Endothelial cell of coronary artery (primary cell): ENCODE results near the gene MRPL47. TPM values are rescaled to one million over a fixed set of nuclear protein-coding genes. Genes with fewer than 3 reads are reported as not detected.

Experiments used
- total RNA-seq: library from RNA; depleted of rRNA; stranded (reverse); fragments of >200 nt; gene quantifications from 2 replicates; pipeline ENCODE4 v1.2.3, GENCODE V29; 2014

The MRPL47 gene
- total RNA-seq = 29.6 and 39.9 TPM in 2 replicates

GRCh38 chr3:179604321-179605078, at the start of gene MRPL47, which contains the start of gene NDUFB5:
MRPL47 (minus strand) TSS chr3:179604638; CDS start chr3:179604624, 14 bp downstream.
NDUFB5 (plus strand) TSS chr3:179604794; CDS start chr3:179604816, 22 bp downstream.

DNA sequence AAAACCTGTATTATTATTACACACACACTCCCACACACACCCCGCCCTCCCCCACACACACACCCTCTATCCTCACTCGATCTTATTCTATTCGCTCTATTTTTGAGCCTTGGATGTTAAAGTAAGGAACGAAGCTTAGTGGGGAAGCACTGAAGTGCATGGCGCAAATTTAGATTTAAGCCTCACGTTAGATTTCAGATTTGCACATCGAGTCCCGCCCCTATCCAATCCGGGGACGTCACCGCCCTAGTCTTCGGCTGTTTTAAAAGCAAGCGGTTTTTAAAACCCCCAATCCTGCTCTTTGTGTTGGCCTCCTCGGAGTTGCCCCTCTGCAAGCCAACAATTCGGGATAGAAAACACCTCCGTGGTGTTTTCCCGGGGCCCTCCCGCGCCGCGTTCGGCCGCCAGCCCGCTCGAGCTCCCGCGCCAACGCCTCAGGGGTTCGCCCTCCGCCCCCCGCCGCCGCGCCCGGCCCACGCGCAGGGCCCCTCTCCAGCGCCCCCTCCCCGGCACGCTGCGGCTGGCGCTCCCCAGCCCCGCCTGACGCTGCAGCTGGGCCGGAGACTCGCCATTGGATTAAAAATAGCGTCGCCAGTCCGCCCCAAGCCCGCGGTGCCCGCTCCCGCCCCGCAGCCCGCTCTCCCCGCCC, 48.1 kb upstream of the MRPL47 start, which contains the start of gene USP13:
TSS of gene USP13 (plus strand) at position 594 of the 649 bp plus-strand sequence. CDS start 186 bp downstream, outside the sequence.

GRCh38 chr3:179562591-179563270, 41.7 kb downstream of the MRPL47 start, which contains the start of gene ACTL6A:
ACTL6A (plus strand) TSS chr3:179562926; CDS start chr3:179563093, 167 bp downstream.

Other genes with a start within 250 kb of the MRPL47 start
- gene GNB4, start 153.2 kb downstream of the MRPL47 start, total RNA-seq = 56.2 and 71.5 TPM in 2 replicates
- gene ACTL6A, start 41.7 kb downstream of the MRPL47 start, total RNA-seq = 61.6 and 69.7 TPM in 2 replicates
- 116 and 137 TPM in 2 replicates for gene NDUFB5, start 156 bp upstream of the MRPL47 start, total RNA-seq
- 7.7 and 8.0 TPM in 2 replicates for gene USP13, start 48.4 kb upstream of the MRPL47 start, total RNA-seq